Mesodermal cell (in vitro differentiated cells): ENCODE measurements around the gene MXI1.
"Not testable (repeated sequence)": the region's sequence is repeated elsewhere in the genome, so short reads cannot be mapped to it uniquely, and the experiment has no call there.

Experiments used
- H3K27ac ChIP-seq: 2 replicates; pipeline ENCODE4 v1.7.0; 2013; ENCODE audit warnings: mild to moderate bottlenecking, low read depth, low read length, moderate library complexity; ENCODE audit not compliant: severe bottlenecking
- H3K36me3 ChIP-seq: 2 replicates; pipeline ENCODE4 v1.7.1; 2013; ENCODE audit warnings: mild to moderate bottlenecking, low read length, moderate library complexity; ENCODE audit not compliant: control insufficient read depth, insufficient read depth
- H3K4me1 ChIP-seq: one replicate; pipeline ENCODE4 v1.7.1; 2013; ENCODE audit warnings: mild to moderate bottlenecking, low read length; ENCODE audit not compliant: insufficient read depth, control insufficient read depth, poor library complexity, severe bottlenecking
- H3K4me3 ChIP-seq: 2 replicates; pipeline ENCODE4 v1.7.0; 2013; ENCODE audit warnings: low read length, control low read depth, mild to moderate bottlenecking; ENCODE audit not compliant: insufficient read depth, poor library complexity, severe bottlenecking; ENCODE audit errors: extremely low read depth
- H3K9me3 ChIP-seq: 2 replicates; pipeline ENCODE4 v1.7.1; 2013; ENCODE audit warnings: mild to moderate bottlenecking, low read length, moderate library complexity; ENCODE audit not compliant: control insufficient read depth
- WGBS, 2 experiments: methylation state at CpG; one replicate each; pipeline ENCODE4 v1.1.5; 2013; ENCODE audit warnings: missing lambda C conversion rate in 2 of 2; ENCODE audit not compliant: insufficient coverage in 2 of 2; 5-methylcytosine and 5-hydroxymethylcytosine counted together

The MXI1 gene

GRCh38 chr10:110181451-110181850 is 26.0 kb upstream of the MXI1 start:
- Histone ChIP-seq H3K4me3 (no peak overlapping the region), H3K9me3 (no peaks in the 10 kb centered on the region), H3K27ac (no peak overlapping the region), H3K36me3 (no peaks in the 10 kb centered on the region), H3K4me1 (peaks cover under 1% of the 10 kb centered on the region)
- WGBS, 2 experiments = 73 to 79% methylated on average over 10 of the region's 10 CpGs

GRCh38 chr10:110181911-110182310 is 25.5 kb upstream of the MXI1 start:
- WGBS, 2 experiments = 94 to 100% methylated on average over 2 to 4 of the region's 5 CpGs
- H3K4me3 ChIP-seq = no peak overlapping the region
- H3K36me3 ChIP-seq = no peaks in the 10 kb centered on the region
- no peaks in the 10 kb centered on the region for H3K4me1 ChIP-seq
- H3K27ac ChIP-seq = no peak overlapping the region
- no peaks in the 10 kb centered on the region for H3K9me3 ChIP-seq

- no peak overlapping the region for H3K27ac ChIP-seq
- no peak overlapping the region for H3K4me3 ChIP-seq
- H3K36me3 ChIP-seq = no peaks in the 10 kb centered on the region
- WGBS, 2 experiments = 77 to 87% methylated on average over 4 of the region's 6 CpGs
- no peaks in the 10 kb centered on the region for H3K9me3 ChIP-seq
- no peaks in the 10 kb centered on the region for H3K4me1 ChIP-seq
These were observed 23.0 kb upstream of the MXI1 start for GRCh38 chr10:110184398-110184797.

- 83 to 100% methylated on average over 1 of the region's 2 CpGs for WGBS, 2 experiments
- H3K9me3 ChIP-seq, H3K36me3 ChIP-seq: not testable (repeated sequence)
These were observed 21.7 kb upstream of the MXI1 start for GRCh38 chr10:110185646-110186182.

GRCh38 chr10:110190170-110190569 is 17.2 kb upstream of the MXI1 start:
- Histone ChIP-seq H3K4me1 (no peaks in the 10 kb centered on the region), H3K27ac (no peak overlapping the region), H3K4me3 (no peak overlapping the region), H3K9me3 (no peaks in the 10 kb centered on the region), H3K36me3 (no peaks in the 10 kb centered on the region)
- 88 to 94% methylated on average over 2 of the region's 3 CpGs for WGBS, 2 experiments

More at GRCh38 chr10:110185646-110186182, 21.7 kb upstream of the MXI1 start:
- not testable (repeated sequence) for H3K4me1 ChIP-seq, H3K27ac ChIP-seq, H3K4me3 ChIP-seq

GRCh38 chr10:110192552-110192951 is 14.9 kb upstream of the MXI1 start:
- H3K36me3 ChIP-seq = no peaks in the 10 kb centered on the region
- no peaks in the 10 kb centered on the region for H3K9me3 ChIP-seq
- no peaks in the 10 kb centered on the region for H3K4me1 ChIP-seq
- 70 to 78% methylated on average over 2 to 3 of the region's 4 CpGs for WGBS, 2 experiments
- no peak overlapping the region for H3K27ac ChIP-seq
- H3K4me3 ChIP-seq = no peak overlapping the region

- Histone ChIP-seq H3K27ac (no peak overlapping the region), H3K4me1 (no peaks in the 10 kb centered on the region), H3K9me3 (no peaks in the 10 kb centered on the region), H3K36me3 (no peaks in the 10 kb centered on the region), H3K4me3 (no peak overlapping the region)
- WGBS, 2 experiments = 100% methylated on average over 2 of the region's 3 CpGs; no CpG with 5 or more reads in 1 of the 2 experiments
These were observed 6.9 kb upstream of the MXI1 start for GRCh38 chr10:110200503-110200902.

GRCh38 chr10:110201046-110201445 is 6.4 kb upstream of the MXI1 start:
- H3K9me3 ChIP-seq, H3K4me1 ChIP-seq, H3K36me3 ChIP-seq, H3K27ac ChIP-seq, H3K4me3 ChIP-seq: not testable (repeated sequence)
- WGBS, 2 experiments = 91 to 97% methylated on average over 6 of the region's 8 CpGs

GRCh38 chr10:110203500-110204455 is 3.6 kb upstream of the MXI1 start:
- Histone ChIP-seq H3K27ac (no peak overlapping the region), H3K36me3 (no peaks in the 10 kb centered on the region), H3K4me3 (no peak overlapping the region), H3K9me3 (no peaks in the 10 kb centered on the region), H3K4me1 (no peaks in the 10 kb centered on the region)
- WGBS, 2 experiments = 86 to 95% methylated on average over 5 to 6 of the region's 8 CpGs

- WGBS, 2 experiments = 74 to 89% methylated on average over 5 to 8 of the region's 12 CpGs
- H3K9me3 ChIP-seq = no peaks in the 10 kb centered on the region
- no peaks in the 10 kb centered on the region for H3K36me3 ChIP-seq
- H3K4me1 ChIP-seq = no peaks in the 10 kb centered on the region
- H3K4me3 ChIP-seq = no peak overlapping the region
- H3K27ac ChIP-seq = no peak overlapping the region
These were observed 2.2 kb upstream of the MXI1 start for GRCh38 chr10:110205051-110205675.
